GM12878 (cell line): ENCODE results near the gene CREB3L1. TPM values are rescaled to one million over a fixed set of nuclear protein-coding genes. Genes with fewer than 3 reads are reported as not detected.

Experiments used
- ASH2L ChIP-seq: fragments of 300-600, 200-600 bp; sonication (generic); IDR thresholded peaks from 2 replicates; pipeline ENCODE4 v1.6.1; 2017; ENCODE audit warnings: low read depth, mild to moderate bottlenecking, borderline replicate concordance
- BMI1 ChIP-seq: fragments of 450-650 bp; IDR thresholded peaks from 2 replicates; pipeline ENCODE4 v1.6.1; 2016; ENCODE audit warnings: mild to moderate bottlenecking, moderate library complexity, borderline replicate concordance
- CTCF ChIP-seq, 3 experiments: IDR thresholded peaks in 2 of 3; conservative IDR thresholded peaks in 1 of 3; 2 replicates each; pipeline ENCODE4 v1.5.1; 2011; ENCODE audit warnings: low read depth in 3 of 3, low read length in 3 of 3, mild to moderate bottlenecking in 3 of 3, control low read depth in 2 of 3, moderate library complexity in 2 of 3, inconsistent platforms in 1 of 3, mixed read lengths in 1 of 3; ENCODE audit not compliant: control insufficient read depth in 2 of 3, insufficient read depth in 1 of 3; ENCODE audit errors: extremely low read depth in 1 of 3
- EED ChIP-seq: sonication (generic); IDR thresholded peaks from 2 replicates; pipeline ENCODE4 v1.6.1; 2016; ENCODE audit warnings: antibody characterized with exemption, low read depth
- ETV6 ChIP-seq, 2 experiments: fragments of 450-650 bp in 1 of 2; IDR thresholded peaks in 1 of 2; conservative IDR thresholded peaks in 1 of 2; 2 replicates each; pipeline ENCODE4 v1.6.1; 2014; ENCODE audit warnings: antibody characterized with exemption in 1 of 2, borderline replicate concordance in 1 of 2, low read depth in 1 of 2, mild to moderate bottlenecking in 1 of 2, moderate library complexity in 1 of 2
- FOXM1 ChIP-seq: IDR thresholded peaks from 2 replicates; pipeline ENCODE4 v1.6.1; 2012; ENCODE audit warnings: low read depth, mild to moderate bottlenecking, inconsistent platforms, low read length, moderate library complexity
- IRF5 ChIP-seq: fragments of 450-650 bp; IDR thresholded peaks from 2 replicates; pipeline ENCODE4 v1.6.1; 2017; ENCODE audit warnings: borderline replicate concordance
- KDM1A ChIP-seq: fragments of 200-600 bp; sonication (generic); IDR thresholded peaks from 2 replicates; pipeline ENCODE4 v1.6.1; 2016; ENCODE audit warnings: borderline replicate concordance
- MTA3 ChIP-seq: IDR thresholded peaks from 2 replicates; pipeline ENCODE4 v1.6.1; 2012; ENCODE audit warnings: low read length, inconsistent platforms, borderline replicate concordance
- NR2F1 ChIP-seq: fragments of 450-650 bp; conservative IDR thresholded peaks from 2 replicates; pipeline ENCODE4 v1.6.1; 2017; ENCODE audit warnings: mild to moderate bottlenecking
- PAX8 ChIP-seq: fragments of 450-650 bp; IDR thresholded peaks from 2 replicates; pipeline ENCODE4 v1.6.1; 2017; ENCODE audit warnings: mild to moderate bottlenecking, moderate library complexity
- POLR2AphosphoS5 ChIP-seq: IDR thresholded peaks from 2 replicates; pipeline ENCODE4 v1.6.1; 2011; ENCODE audit warnings: mild to moderate bottlenecking, low read length, inconsistent platforms
- RAD21 ChIP-seq: IDR thresholded peaks from 2 replicates; pipeline ENCODE4 v1.6.1; 2011; ENCODE audit warnings: mild to moderate bottlenecking, low read depth, low read length, moderate library complexity; ENCODE audit not compliant: insufficient read depth
- SMARCA5 ChIP-seq: fragments of 450-650 bp; IDR thresholded peaks from 2 replicates; pipeline ENCODE4 v1.6.1; 2017; ENCODE audit warnings: mild to moderate bottlenecking
- STAT1 ChIP-seq: fragments of 450-650 bp; conservative IDR thresholded peaks from 2 replicates; pipeline ENCODE4 v1.6.1; 2014; ENCODE audit warnings: antibody characterized with exemption, mild to moderate bottlenecking
- SUPT20H ChIP-seq: IDR thresholded peaks from 2 replicates; pipeline ENCODE4 v1.6.1; 2011; ENCODE audit warnings: low read depth, mild to moderate bottlenecking, low read length, moderate library complexity, borderline replicate concordance; ENCODE audit not compliant: control insufficient read depth
- TAF1 ChIP-seq: IDR thresholded peaks from 2 replicates; pipeline ENCODE4 v1.6.1; 2011; ENCODE audit warnings: mild to moderate bottlenecking, low read depth, low read length, borderline replicate concordance
- YY1 ChIP-seq: IDR thresholded peaks from 2 replicates; pipeline ENCODE4 v1.6.1; 2011; ENCODE audit warnings: low read depth, mild to moderate bottlenecking, low read length
- ZBED1 ChIP-seq: IDR thresholded peaks from 2 replicates; pipeline ENCODE4 v1.6.1; 2016; ENCODE audit warnings: borderline replicate concordance
- ZNF24 ChIP-seq: fragments of 450-650 bp; IDR thresholded peaks from 2 replicates; pipeline ENCODE4 v1.6.1; 2017; ENCODE audit warnings: antibody characterized with exemption, mild to moderate bottlenecking
- ZNF622 ChIP-seq: fragments of 450-650 bp; IDR thresholded peaks from 2 replicates; pipeline ENCODE4 v1.6.1; 2017; ENCODE audit warnings: mild to moderate bottlenecking, inconsistent platforms
- polyA plus RNA-seq, 11 experiments: library from polyadenylated mRNA; depleted of rRNA in 4 of 11; unstranded in 6 of 11; stranded (reverse) in 5 of 11; fragments of >200 nt; fragmentation: Nextera tagmentation in 4 of 11; fragmentation: Illumina TruSeq in 1 of 11; extraction: Ambion mirVana in 4 of 11; extraction: Trizol in 1 of 11; gene quantifications; 1 replicate in 1 of 11; 2 replicates in 10 of 11; pipeline versions ENCODE4 v1.2.1 to v1.2.3, GENCODE V29; 2011 to 2016; ENCODE audit warnings: inconsistent platforms in 2 of 11, missing spikeins in 2 of 11, low read depth in 1 of 11
- total RNA-seq, 4 experiments: library from RNA; depleted of rRNA in 3 of 4; stranded (reverse); fragments of >200 nt in 3 of 4; fragmentation: Illumina TruSeq in 1 of 4; extraction: Trizol in 1 of 4; gene quantifications; 2 replicates each; pipeline versions ENCODE4 v1.2.1 to v1.2.3, GENCODE V29; 2013 to 2021
- TF ChIP-seq, protein P1 (sequence below): IDR thresholded peaks from 2 replicates; pipeline ENCODE4 v1.6.1; 2012; ENCODE audit warnings: low read length, inconsistent platforms
- TF ChIP-seq, protein P2 (sequence below): fragments of 450-650 bp; IDR thresholded peaks from 2 replicates; pipeline ENCODE4 v1.6.1; 2016; ENCODE audit warnings: mild to moderate bottlenecking, moderate library complexity, borderline replicate concordance

Gene CREB3L1
- total and polyA plus RNA-seq, 10 of the 15 experiments (the other 5 are each of a cell fraction or from before 2014, with no cell fraction given): 0.03 to 1.4 (median 0.22) TPM

GRCh38 chr11:46369458-46370152 lies 92.1 kb downstream of the CREB3L1 start (continued):
- no peak for TF ChIP-seq MTA3
- TF ChIP-seq ZNF24: no peak
- TF ChIP-seq, protein P1, sequence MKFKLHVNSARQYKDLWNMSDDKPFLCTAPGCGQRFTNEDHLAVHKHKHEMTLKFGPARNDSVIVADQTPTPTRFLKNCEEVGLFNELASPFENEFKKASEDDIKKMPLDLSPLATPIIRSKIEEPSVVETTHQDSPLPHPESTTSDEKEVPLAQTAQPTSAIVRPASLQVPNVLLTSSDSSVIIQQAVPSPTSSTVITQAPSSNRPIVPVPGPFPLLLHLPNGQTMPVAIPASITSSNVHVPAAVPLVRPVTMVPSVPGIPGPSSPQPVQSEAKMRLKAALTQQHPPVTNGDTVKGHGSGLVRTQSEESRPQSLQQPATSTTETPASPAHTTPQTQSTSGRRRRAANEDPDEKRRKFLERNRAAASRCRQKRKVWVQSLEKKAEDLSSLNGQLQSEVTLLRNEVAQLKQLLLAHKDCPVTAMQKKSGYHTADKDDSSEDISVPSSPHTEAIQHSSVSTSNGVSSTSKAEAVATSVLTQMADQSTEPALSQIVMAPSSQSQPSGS: no peak
- no peak for TF ChIP-seq FOXM1
- TF ChIP-seq POLR2AphosphoS5: 0 out of 2 replicates have a peak, but pooled peaks have one; percentile 14
- TF ChIP-seq SUPT20H: no peak
- peak; percentile 59 for TF ChIP-seq RAD21
- TF ChIP-seq STAT1: no peak
- TF ChIP-seq ASH2L: no peak
- TF ChIP-seq ZNF622: no peak
- peak; percentile 68; the same call in 1 of the 2 replicates for TF ChIP-seq YY1
- TF ChIP-seq ZBED1: no peak
- 0 out of 2 replicates have a peak, but pooled peaks have one; percentile 22 for TF ChIP-seq EED
- no peak for TF ChIP-seq TAF1
- no peak for TF ChIP-seq BMI1
- no peak for TF ChIP-seq KDM1A
- TF ChIP-seq SMARCA5: peak; percentile 40; the same call in 1 of the 2 replicates
- no peak for TF ChIP-seq NR2F1
- no peak for TF ChIP-seq ETV6 (conservative IDR thresholded peaks at IDR 0.05 in 1 of 2, IDR thresholded peaks at IDR 0.05 in 1 of 2; ENCODE audit: borderline replicate concordance in 1 of 2, low read depth in 1 of 2)
- TF ChIP-seq CTCF (IDR thresholded peaks at IDR 0.05 in 2 of 3, conservative IDR thresholded peaks at IDR 0.05 in 1 of 3; ENCODE audit: control insufficient read depth in 2 of 3, extremely low read depth in 1 of 3, insufficient read depth in 1 of 3, low read depth in 3 of 3, low read length in 3 of 3): peak; percentile 78 to 96 (median 95)
- TF ChIP-seq, protein P2, sequence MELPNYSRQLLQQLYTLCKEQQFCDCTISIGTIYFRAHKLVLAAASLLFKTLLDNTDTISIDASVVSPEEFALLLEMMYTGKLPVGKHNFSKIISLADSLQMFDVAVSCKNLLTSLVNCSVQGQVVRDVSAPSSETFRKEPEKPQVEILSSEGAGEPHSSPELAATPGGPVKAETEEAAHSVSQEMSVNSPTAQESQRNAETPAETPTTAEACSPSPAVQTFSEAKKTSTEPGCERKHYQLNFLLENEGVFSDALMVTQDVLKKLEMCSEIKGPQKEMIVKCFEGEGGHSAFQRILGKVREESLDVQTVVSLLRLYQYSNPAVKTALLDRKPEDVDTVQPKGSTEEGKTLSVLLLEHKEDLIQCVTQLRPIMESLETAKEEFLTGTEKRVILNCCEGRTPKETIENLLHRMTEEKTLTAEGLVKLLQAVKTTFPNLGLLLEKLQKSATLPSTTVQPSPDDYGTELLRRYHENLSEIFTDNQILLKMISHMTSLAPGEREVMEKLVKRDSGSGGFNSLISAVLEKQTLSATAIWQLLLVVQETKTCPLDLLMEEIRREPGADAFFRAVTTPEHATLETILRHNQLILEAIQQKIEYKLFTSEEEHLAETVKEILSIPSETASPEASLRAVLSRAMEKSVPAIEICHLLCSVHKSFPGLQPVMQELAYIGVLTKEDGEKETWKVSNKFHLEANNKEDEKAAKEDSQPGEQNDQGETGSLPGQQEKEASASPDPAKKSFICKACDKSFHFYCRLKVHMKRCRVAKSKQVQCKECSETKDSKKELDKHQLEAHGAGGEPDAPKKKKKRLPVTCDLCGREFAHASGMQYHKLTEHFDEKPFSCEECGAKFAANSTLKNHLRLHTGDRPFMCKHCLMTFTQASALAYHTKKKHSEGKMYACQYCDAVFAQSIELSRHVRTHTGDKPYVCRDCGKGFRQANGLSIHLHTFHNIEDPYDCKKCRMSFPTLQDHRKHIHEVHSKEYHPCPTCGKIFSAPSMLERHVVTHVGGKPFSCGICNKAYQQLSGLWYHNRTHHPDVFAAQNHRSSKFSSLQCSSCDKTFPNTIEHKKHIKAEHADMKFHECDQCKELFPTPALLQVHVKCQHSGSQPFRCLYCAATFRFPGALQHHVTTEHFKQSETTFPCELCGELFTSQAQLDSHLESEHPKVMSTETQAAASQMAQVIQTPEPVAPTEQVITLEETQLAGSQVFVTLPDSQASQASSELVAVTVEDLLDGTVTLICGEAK: no peak
- no peak for TF ChIP-seq IRF5
- TF ChIP-seq PAX8: no peak
